Activated CD4-positive, alpha-beta T cell treated with anti-CD3 and anti-CD28 coated beads, Interleukin-2, Interleukin-6, amounts not matched to agents 100 ng/mL and 50 ng/mL, durations not matched to agents 16 hours and 8 hours (primary cell): ENCODE measurements around the gene POTEB.
"Not testable (repeated sequence)": the region's sequence is repeated elsewhere in the genome, so short reads cannot be mapped to it uniquely, and the experiment has no call there.

Experiments
- DNase-seq: peaks from one replicate; pipeline ENCODE4 v3.0.0-alpha.2; 2020

POTEB gene

DNA sequence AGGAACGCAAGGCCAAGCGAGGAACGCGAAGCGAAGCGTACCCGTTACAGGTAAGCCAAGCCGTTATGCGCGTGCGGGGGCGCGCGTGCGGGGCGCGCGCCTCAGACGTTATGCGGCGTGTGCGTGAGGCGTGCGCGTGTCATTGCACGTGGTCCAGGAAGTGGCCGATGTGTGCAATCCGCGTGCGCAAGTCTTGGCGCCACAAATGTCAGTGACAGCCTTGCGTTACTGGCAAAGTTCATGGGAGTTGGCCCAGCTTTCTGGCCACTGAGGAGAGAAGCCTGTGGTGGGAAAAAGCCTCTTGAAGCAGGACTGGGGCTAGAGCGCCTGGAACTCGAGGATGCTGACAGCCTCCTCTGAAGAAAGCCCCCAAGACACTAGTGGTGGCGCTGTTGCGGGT, at the start of gene POTEB:
Gene POTEB (minus strand): TSS at position 101 of the 400 bp plus-strand sequence. CDS start 489 bp downstream, outside the sequence.
- not testable (repeated sequence) for DNase-seq

DNA sequence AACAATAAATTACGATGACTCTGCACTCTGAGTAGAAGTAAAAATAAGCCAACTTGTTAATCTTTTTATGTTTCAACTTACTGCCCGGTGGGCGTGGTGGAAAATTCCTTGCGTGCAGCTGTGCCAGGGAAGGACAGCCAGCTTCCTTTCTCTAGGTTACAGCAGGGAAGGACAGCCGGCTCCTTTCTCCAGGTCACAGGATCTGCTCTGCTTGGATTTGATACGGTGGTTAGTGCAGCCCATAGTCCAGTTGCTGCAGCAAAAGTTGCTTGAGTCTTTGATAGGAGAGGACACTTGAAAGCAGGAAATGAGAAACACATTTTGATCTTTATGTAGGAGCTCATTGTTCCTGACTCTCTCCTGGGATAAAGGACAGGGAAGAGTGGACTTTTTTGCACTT, 13.4 kb upstream of the POTEB start:
- not testable (repeated sequence) for DNase-seq

DNA sequence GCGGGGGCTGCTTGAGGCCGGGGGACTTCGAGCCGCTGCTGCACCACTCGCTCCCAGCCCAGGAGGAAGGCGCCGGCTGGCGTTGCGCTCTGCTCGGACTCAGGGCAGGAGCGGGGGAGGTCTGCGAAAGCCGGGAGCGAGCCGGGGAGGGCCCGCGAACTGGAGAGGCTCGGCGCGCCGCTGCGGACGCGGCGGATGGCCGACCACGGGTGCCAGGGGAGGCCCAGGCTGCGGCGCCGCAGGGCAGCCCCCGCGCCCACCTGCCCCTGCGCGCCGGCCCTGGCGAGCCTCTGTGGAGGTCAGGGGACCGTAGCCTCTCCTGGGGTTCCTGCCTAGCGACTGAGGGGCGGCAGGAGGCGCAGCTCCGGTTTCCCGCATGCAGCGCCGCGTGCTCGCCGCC, 12.0 kb upstream of the POTEB start:
- not testable (repeated sequence) for DNase-seq

DNA sequence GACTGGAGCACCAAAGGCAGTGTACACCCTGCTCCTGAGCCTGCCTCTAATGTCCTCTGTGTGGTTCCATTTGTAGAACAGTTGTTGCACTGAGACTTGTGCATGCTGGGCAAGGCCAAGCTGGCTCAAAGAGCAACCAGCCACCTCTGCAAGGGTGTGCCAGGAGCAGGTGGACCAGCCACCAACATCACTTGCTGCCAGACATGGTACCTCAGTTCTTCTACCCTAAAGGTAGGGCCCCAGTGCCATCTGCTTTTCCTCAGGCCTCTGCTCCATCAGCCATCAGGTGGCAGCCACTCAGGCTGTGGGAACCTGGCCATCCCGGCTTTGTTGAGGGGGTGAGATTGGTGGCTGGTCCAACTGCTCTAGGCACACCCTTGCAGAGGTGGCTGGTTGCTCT, 38.7 kb downstream of the POTEB start:
- DNase-seq = not testable (repeated sequence)
